ENCODE measurements around the gene DNAH3.

Gene DNAH3

GRCh38 chr16:20960899-20961298, 189.7 kb downstream of the DNAH3 start:
- no peak overlapping the region for H3K27ac ChIP-seq (ENCODE audit: low read length)
- no peaks in the 10 kb centered on the region for H3F3A ChIP-seq (ENCODE audit: insufficient read depth, low read length)
- no peaks in the 10 kb centered on the region for H3K9me3 ChIP-seq (replicated peaks; ENCODE audit: insufficient read depth, low read length)
- no peaks in the 10 kb centered on the region for H3K79me2 ChIP-seq (ENCODE audit: low read length)
- H4K20me1 ChIP-seq (ENCODE audit: insufficient read depth, low read length) = no peaks in the 10 kb centered on the region
- no peaks in the 10 kb centered on the region for H3K9me2 ChIP-seq (replicated peaks; ENCODE audit: insufficient read depth, low read length)
- H3K4me3 ChIP-seq (ENCODE audit: low read length) = no peak overlapping the region
- TF ChIP-seq EZH2phosphoT487 (IDR thresholded peaks at IDR 0.05; ENCODE audit: low read length) = no peak
- no peak for TF ChIP-seq CTCF (IDR thresholded peaks at IDR 0.05; ENCODE audit: low read length)
- H3K4me2 ChIP-seq (ENCODE audit: low read depth, low read length) = no peak overlapping the region
- H3K36me3 ChIP-seq (replicated peaks; ENCODE audit: insufficient read depth, low read length) = no peaks in the 10 kb centered on the region
- no peaks in the 10 kb centered on the region for H3K4me1 ChIP-seq (ENCODE audit: low read length)
- no peak for DNase-seq
- no peak overlapping the region for H2AFZ ChIP-seq (ENCODE audit: low read length)
- no peaks in the 10 kb centered on the region for H3K27me3 ChIP-seq (replicated peaks; ENCODE audit: insufficient read depth, low read length)
- H3K9ac ChIP-seq (ENCODE audit: low read length) = no peak overlapping the region

GRCh38 chr16:20957153-20957552, 193.5 kb downstream of the DNAH3 start:
- TF ChIP-seq CTCF (IDR thresholded peaks at IDR 0.05; ENCODE audit: low read length) = no peak
- Histone ChIP-seq H2AFZ (ENCODE audit: low read length) (no peak overlapping the region), H3K9ac (ENCODE audit: low read length) (no peak overlapping the region)

GRCh38 chr16:20956319-20956718, 194.3 kb downstream of the DNAH3 start:
- H3F3A ChIP-seq (ENCODE audit: insufficient read depth, low read length) = no peaks in the 10 kb centered on the region
- H3K9me3 ChIP-seq (replicated peaks; ENCODE audit: insufficient read depth, low read length) = no peaks in the 10 kb centered on the region
- H3K4me1 ChIP-seq (ENCODE audit: low read length) = no peaks in the 10 kb centered on the region
- no peak overlapping the region for H3K9ac ChIP-seq (ENCODE audit: low read length)
- no peak overlapping the region for H2AFZ ChIP-seq (ENCODE audit: low read length)
- no peak overlapping the region for H3K4me2 ChIP-seq (ENCODE audit: low read depth, low read length)
- no peak overlapping the region for H3K27ac ChIP-seq (ENCODE audit: low read length)
- H3K79me2 ChIP-seq (ENCODE audit: low read length) = no peaks in the 10 kb centered on the region
- no peak for TF ChIP-seq CTCF (IDR thresholded peaks at IDR 0.05; ENCODE audit: low read length)
- no peak for TF ChIP-seq EZH2 (optimal IDR thresholded peaks at IDR 0.05; ENCODE audit: low read depth, low read length)
- TF ChIP-seq EZH2phosphoT487 (IDR thresholded peaks at IDR 0.05; ENCODE audit: low read length) = no peak
- no peaks in the 10 kb centered on the region for H3K27me3 ChIP-seq (replicated peaks; ENCODE audit: insufficient read depth, low read length)
- no peak overlapping the region for H3K4me3 ChIP-seq (ENCODE audit: low read length)
- H3K9me2 ChIP-seq (replicated peaks; ENCODE audit: insufficient read depth, low read length) = no peaks in the 10 kb centered on the region
- no peaks in the 10 kb centered on the region for H4K20me1 ChIP-seq (ENCODE audit: insufficient read depth, low read length)
- no peak for DNase-seq
- H3K36me3 ChIP-seq (replicated peaks; ENCODE audit: insufficient read depth, low read length) = no peaks in the 10 kb centered on the region

More at GRCh38 chr16:20957153-20957552, 193.5 kb downstream of the DNAH3 start:
- no peak for DNase-seq
- Histone ChIP-seq H3F3A (ENCODE audit: insufficient read depth, low read length) (no peaks in the 10 kb centered on the region), H3K27ac (ENCODE audit: low read length) (no peak overlapping the region), H3K4me3 (ENCODE audit: low read length) (no peak overlapping the region), H3K9me3 (replicated peaks; ENCODE audit: insufficient read depth, low read length) (no peaks in the 10 kb centered on the region), H3K79me2 (ENCODE audit: low read length) (no peaks in the 10 kb centered on the region), H3K36me3 (replicated peaks; ENCODE audit: insufficient read depth, low read length) (no peaks in the 10 kb centered on the region), H3K4me2 (ENCODE audit: low read depth, low read length) (no peak overlapping the region), H3K4me1 (ENCODE audit: low read length) (no peaks in the 10 kb centered on the region), H3K27me3 (replicated peaks; ENCODE audit: insufficient read depth, low read length) (no peaks in the 10 kb centered on the region), H3K9me2 (replicated peaks; ENCODE audit: insufficient read depth, low read length) (no peaks in the 10 kb centered on the region), H4K20me1 (ENCODE audit: insufficient read depth, low read length) (no peaks in the 10 kb centered on the region)
